HUES6 (cell line): ENCODE data around the gene XXYLT1.

Experiments
- H3K27ac ChIP-seq: 2 replicates; pipeline ENCODE4 v1.7.0; 2013; ENCODE audit warnings: low read depth, mild to moderate bottlenecking, low read length, inconsistent platforms
- H3K27me3 ChIP-seq: 2 replicates; pipeline ENCODE4 v1.6.1; 2013; ENCODE audit warnings: low read length; ENCODE audit not compliant: control insufficient read depth, insufficient read depth
- H3K36me3 ChIP-seq: 2 replicates; pipeline ENCODE4 v1.6.1; 2013; ENCODE audit warnings: low read length; ENCODE audit not compliant: control insufficient read depth, insufficient read depth
- H3K4me1 ChIP-seq: 2 replicates; pipeline ENCODE4 v1.6.1; 2013; ENCODE audit warnings: low read length; ENCODE audit not compliant: control insufficient read depth, insufficient read depth
- H3K4me3 ChIP-seq: 2 replicates; pipeline ENCODE4 v1.5.1; 2013; ENCODE audit warnings: low read depth, low read length
- H3K9ac ChIP-seq: one replicate; pipeline ENCODE4 v1.6.1; 2013; ENCODE audit warnings: mild to moderate bottlenecking, low read length
- H3K9me3 ChIP-seq: 2 replicates; pipeline ENCODE4 v1.6.1; 2013; ENCODE audit warnings: low read depth, low read length; ENCODE audit not compliant: control insufficient read depth, insufficient read depth

The XXYLT1 gene

GRCh38 chr3:195140816-195141793 lies 129.9 kb downstream of the XXYLT1 start:
- no peak overlapping the region for H3K9ac ChIP-seq
- peaks cover 3% of the 10 kb centered on the region; the same call in 1 of the 2 replicates for H3K4me1 ChIP-seq
- H3K27ac ChIP-seq, result no peak overlapping the region
- no peak overlapping the region for H3K4me3 ChIP-seq
- no peaks in the 10 kb centered on the region for H3K27me3 ChIP-seq
- H3K9me3 ChIP-seq, result peaks cover 9% of the 10 kb centered on the region; the same call in 1 of the 2 replicates
- H3K36me3 ChIP-seq, result no peaks in the 10 kb centered on the region

- no peaks in the 10 kb centered on the region for H3K27me3 ChIP-seq
- peaks cover 9% of the 10 kb centered on the region; the same call in 1 of the 2 replicates for H3K9me3 ChIP-seq
- no peak overlapping the region for H3K9ac ChIP-seq
- H3K4me1 ChIP-seq, result peaks cover 3% of the 10 kb centered on the region; the same call in 1 of the 2 replicates
- H3K4me3 ChIP-seq, result no peak overlapping the region
- no peaks in the 10 kb centered on the region for H3K36me3 ChIP-seq
- no peak overlapping the region for H3K27ac ChIP-seq
These were observed 130.5 kb downstream of the XXYLT1 start for GRCh38 chr3:195140410-195140809.

GRCh38 chr3:195139876-195140240 lies 131.1 kb downstream of the XXYLT1 start:
- Histone ChIP-seq H3K27me3 (no peaks in the 10 kb centered on the region), H3K4me3 (no peak overlapping the region), H3K9me3 (peaks cover 9% of the 10 kb centered on the region; the same call in 1 of the 2 replicates), H3K27ac (no peak overlapping the region), H3K9ac (no peak overlapping the region), H3K36me3 (no peaks in the 10 kb centered on the region), H3K4me1 (peaks cover 3% of the 10 kb centered on the region; the same call in 1 of the 2 replicates)

- no peaks in the 10 kb centered on the region for H3K27me3 ChIP-seq
- H3K9me3 ChIP-seq, result peaks cover 9% of the 10 kb centered on the region; the same call in 1 of the 2 replicates
- H3K4me1 ChIP-seq, result peaks cover 3% of the 10 kb centered on the region; the same call in 1 of the 2 replicates
- H3K4me3 ChIP-seq, result no peak overlapping the region
- H3K27ac ChIP-seq, result no peak overlapping the region
- no peaks in the 10 kb centered on the region for H3K36me3 ChIP-seq
- H3K9ac ChIP-seq, result no peak overlapping the region
These were observed 131.7 kb downstream of the XXYLT1 start for GRCh38 chr3:195139091-195139875.

- Histone ChIP-seq H3K36me3 (no peaks in the 10 kb centered on the region), H3K4me3 (no peak overlapping the region), H3K9me3 (peaks cover 9% of the 10 kb centered on the region; the same call in 1 of the 2 replicates), H3K4me1 (peaks cover 3% of the 10 kb centered on the region; the same call in 1 of the 2 replicates), H3K9ac (no peak overlapping the region), H3K27me3 (no peaks in the 10 kb centered on the region), H3K27ac (no peak overlapping the region)
These were observed 133.0 kb downstream of the XXYLT1 start for GRCh38 chr3:195137638-195138588.

GRCh38 chr3:195135917-195136316 lies 135.0 kb downstream of the XXYLT1 start:
- Histone ChIP-seq H3K9me3 (peaks cover 6% of the 10 kb centered on the region; the same call in 1 of the 2 replicates), H3K4me3 (no peak overlapping the region), H3K9ac (no peak overlapping the region), H3K27ac (no peak overlapping the region), H3K4me1 (peaks cover 3% of the 10 kb centered on the region; the same call in 1 of the 2 replicates), H3K27me3 (no peaks in the 10 kb centered on the region), H3K36me3 (no peaks in the 10 kb centered on the region)

GRCh38 chr3:195134431-195134830 lies 136.5 kb downstream of the XXYLT1 start:
- Histone ChIP-seq H3K9ac (no peak overlapping the region), H3K27ac (no peak overlapping the region), H3K36me3 (no peaks in the 10 kb centered on the region), H3K4me3 (no peak overlapping the region), H3K4me1 (peaks cover 7% of the 10 kb centered on the region; the same call in 1 of the 2 replicates), H3K9me3 (no peaks in the 10 kb centered on the region), H3K27me3 (no peaks in the 10 kb centered on the region)

- Histone ChIP-seq H3K4me1 (peaks cover 4% of the 10 kb centered on the region; the same call in 1 of the 2 replicates), H3K27ac (no peak overlapping the region), H3K4me3 (no peak overlapping the region), H3K36me3 (no peaks in the 10 kb centered on the region), H3K27me3 (no peaks in the 10 kb centered on the region), H3K9me3 (no peaks in the 10 kb centered on the region), H3K9ac (no peak overlapping the region)
These were observed 137.5 kb downstream of the XXYLT1 start for GRCh38 chr3:195133462-195133861.

GRCh38 chr3:195133013-195133412 lies 137.9 kb downstream of the XXYLT1 start:
- Histone ChIP-seq H3K4me1 (peaks cover 4% of the 10 kb centered on the region; the same call in 1 of the 2 replicates), H3K27me3 (no peaks in the 10 kb centered on the region), H3K27ac (no peak overlapping the region), H3K36me3 (no peaks in the 10 kb centered on the region), H3K4me3 (no peak overlapping the region), H3K9me3 (no peaks in the 10 kb centered on the region), H3K9ac (no peak overlapping the region)

GRCh38 chr3:195131176-195131575 lies 139.8 kb downstream of the XXYLT1 start:
- Histone ChIP-seq H3K4me3 (no peak overlapping the region), H3K36me3 (no peaks in the 10 kb centered on the region), H3K4me1 (peaks cover 4% of the 10 kb centered on the region; the same call in 1 of the 2 replicates), H3K27me3 (no peaks in the 10 kb centered on the region), H3K27ac (no peak overlapping the region), H3K9me3 (no peaks in the 10 kb centered on the region), H3K9ac (no peak overlapping the region)
